Measurements from ENCODE around the gene NUDT22. TPM values are rescaled to one million over a fixed set of nuclear protein-coding genes. Genes with fewer than 3 reads are reported as not detected.

The NUDT22 gene
- total RNA-seq, 2 donors from 2014 or later = 78.6 to 92.9 TPM

GRCh38 chr11:64210301-64211020, 15.6 kb upstream of the NUDT22 start:
- H3K36me3 Mint-ChIP-seq (ENCODE audit: insufficient read depth in 2 of 2) = peaks cover 10 to 33% of the 10 kb centered on the region in 2 donors
- no peak for ATAC-seq (replicated peaks in 1 of 2)
- H3K4me3 Mint-ChIP-seq = no peak overlapping the region
- peak overlapping the region; percentile 17 for H3K27ac Mint-ChIP-seq
- no peak for DNase-seq
- H3K9me3 Mint-ChIP-seq = no peaks in the 10 kb centered on the region
- H3K27me3 Mint-ChIP-seq (ENCODE audit: low read depth) = no peaks in the 10 kb centered on the region
- H3K4me1 Mint-ChIP-seq (ENCODE audit: low read depth) = peaks cover 65% of the 10 kb centered on the region

GRCh38 chr11:64211181-64211872, 14.7 kb upstream of the NUDT22 start:
- DNase-seq (no peak), ATAC-seq (replicated peaks in 1 of 2) (no peak)
- Mint-ChIP-seq H3K4me3 (no peak overlapping the region), H3K27me3 (ENCODE audit: low read depth) (no peaks in the 10 kb centered on the region), H3K36me3 (ENCODE audit: insufficient read depth in 2 of 2) (peaks cover 10 to 33% of the 10 kb centered on the region in 2 donors), H3K9me3 (no peaks in the 10 kb centered on the region), H3K27ac (peak overlapping the region; percentile 34), H3K4me1 (ENCODE audit: low read depth) (peaks cover 57% of the 10 kb centered on the region)

GRCh38 chr11:64216879-64217278, 9.2 kb upstream of the NUDT22 start:
- Mint-ChIP-seq H3K27me3 (ENCODE audit: low read depth) (no peaks in the 10 kb centered on the region), H3K36me3 (ENCODE audit: insufficient read depth in 2 of 2) (peaks cover 8 to 31% of the 10 kb centered on the region in 2 donors), H3K27ac (peak overlapping the region; percentile 28), H3K4me1 (ENCODE audit: low read depth) (peaks cover 29% of the 10 kb centered on the region), H3K9me3 (no peaks in the 10 kb centered on the region), H3K4me3 (no peak overlapping the region)
- ATAC-seq (replicated peaks in 1 of 2) (no peak), DNase-seq (no peak)

- H3K27ac Mint-ChIP-seq = peak overlapping the region; percentile 7
- no peaks in the 10 kb centered on the region for H3K9me3 Mint-ChIP-seq
- H3K4me3 Mint-ChIP-seq = no peak overlapping the region
- DNase-seq (no peak), ATAC-seq (replicated peaks in 1 of 2) (no peak)
- no peaks in the 10 kb centered on the region for H3K27me3 Mint-ChIP-seq (ENCODE audit: low read depth)
- peaks cover 6 to 24% of the 10 kb centered on the region in 2 donors for H3K36me3 Mint-ChIP-seq (ENCODE audit: insufficient read depth in 2 of 2)
- H3K4me1 Mint-ChIP-seq (ENCODE audit: low read depth) = peaks cover 15% of the 10 kb centered on the region
These were observed 7.3 kb upstream of the NUDT22 start for GRCh38 chr11:64218628-64219353.

- Mint-ChIP-seq H3K4me3 (no peak overlapping the region), H3K4me1 (ENCODE audit: low read depth) (peaks cover 10% of the 10 kb centered on the region), H3K9me3 (no peaks in the 10 kb centered on the region), H3K27me3 (ENCODE audit: low read depth) (no peaks in the 10 kb centered on the region), H3K27ac (no peak overlapping the region), H3K36me3 (ENCODE audit: insufficient read depth in 2 of 2) (peaks cover 5 to 22% of the 10 kb centered on the region in 2 donors)
- DNase-seq (no peak), ATAC-seq (replicated peaks in 1 of 2) (no peak)
These were observed 6.8 kb upstream of the NUDT22 start for GRCh38 chr11:64219354-64219684.

GRCh38 chr11:64219755-64220154, 6.3 kb upstream of the NUDT22 start:
- Mint-ChIP-seq H3K9me3 (no peaks in the 10 kb centered on the region), H3K4me1 (ENCODE audit: low read depth) (peaks cover 7% of the 10 kb centered on the region), H3K4me3 (no peak overlapping the region), H3K27me3 (ENCODE audit: low read depth) (no peaks in the 10 kb centered on the region), H3K27ac (no peak overlapping the region), H3K36me3 (ENCODE audit: insufficient read depth in 2 of 2) (peaks cover 5 to 18% of the 10 kb centered on the region in 2 donors)
- DNase-seq (no peak), ATAC-seq (replicated peaks in 1 of 2) (peak in 1 of 2 donors; percentile 9)

- Mint-ChIP-seq H3K27ac (no peak overlapping the region), H3K4me3 (no peak overlapping the region), H3K27me3 (ENCODE audit: low read depth) (no peaks in the 10 kb centered on the region), H3K4me1 (ENCODE audit: low read depth) (peaks cover 7% of the 10 kb centered on the region), H3K36me3 (ENCODE audit: insufficient read depth in 2 of 2) (peaks cover 5 to 14% of the 10 kb centered on the region in 2 donors), H3K9me3 (no peaks in the 10 kb centered on the region)
- DNase-seq = no peak
- ATAC-seq (replicated peaks in 1 of 2) = no peak
These were observed 5.8 kb upstream of the NUDT22 start for GRCh38 chr11:64220271-64220670.

GRCh38 chr11:64220798-64221197, 5.3 kb upstream of the NUDT22 start:
- H3K9me3 Mint-ChIP-seq = no peaks in the 10 kb centered on the region

GRCh38 chr11:64222651-64223000, 3.4 kb upstream of the NUDT22 start:
- no peaks in the 10 kb centered on the region for H3K9me3 Mint-ChIP-seq

More at GRCh38 chr11:64220798-64221197, 5.3 kb upstream of the NUDT22 start:
- Mint-ChIP-seq H3K27me3 (ENCODE audit: low read depth) (no peaks in the 10 kb centered on the region), H3K36me3 (ENCODE audit: insufficient read depth in 2 of 2) (peaks cover 5 to 14% of the 10 kb centered on the region in 2 donors), H3K27ac (no peak overlapping the region), H3K4me3 (no peak overlapping the region), H3K4me1 (ENCODE audit: low read depth) (peaks cover 7% of the 10 kb centered on the region)
- ATAC-seq (replicated peaks in 1 of 2) (no peak), DNase-seq (no peak)

GRCh38 chr11:64223001-64223651, 2.9 kb upstream of the NUDT22 start:
- H3K27me3 Mint-ChIP-seq (ENCODE audit: low read depth) = no peaks in the 10 kb centered on the region
- peaks cover 3 to 10% of the 10 kb centered on the region in 2 donors for H3K36me3 Mint-ChIP-seq (ENCODE audit: insufficient read depth in 2 of 2)
- ATAC-seq (replicated peaks in 1 of 2) = no peak
- no peak overlapping the region for H3K4me3 Mint-ChIP-seq
- peaks cover 21% of the 10 kb centered on the region for H3K4me1 Mint-ChIP-seq (ENCODE audit: low read depth)
- H3K9me3 Mint-ChIP-seq = no peaks in the 10 kb centered on the region
- DNase-seq = no peak
- no peak overlapping the region for H3K27ac Mint-ChIP-seq

More at GRCh38 chr11:64222651-64223000, 3.4 kb upstream of the NUDT22 start:
- DNase-seq (no peak), ATAC-seq (replicated peaks in 1 of 2) (no peak)
- Mint-ChIP-seq H3K27ac (no peak overlapping the region), H3K27me3 (ENCODE audit: low read depth) (no peaks in the 10 kb centered on the region), H3K36me3 (ENCODE audit: insufficient read depth in 2 of 2) (peaks cover 3 to 10% of the 10 kb centered on the region in 2 donors), H3K4me1 (ENCODE audit: low read depth) (peaks cover 16% of the 10 kb centered on the region), H3K4me3 (no peak overlapping the region)

GRCh38 chr11:64224151-64224890, 1.8 kb upstream of the NUDT22 start:
- H3K27ac Mint-ChIP-seq = no peak overlapping the region
- peaks cover 0 to 1% of the 10 kb centered on the region in 2 donors for H3K36me3 Mint-ChIP-seq (ENCODE audit: insufficient read depth in 2 of 2)
- H3K4me1 Mint-ChIP-seq (ENCODE audit: low read depth) = peaks cover 32% of the 10 kb centered on the region
- H3K27me3 Mint-ChIP-seq (ENCODE audit: low read depth) = no peaks in the 10 kb centered on the region
- no peaks in the 10 kb centered on the region for H3K9me3 Mint-ChIP-seq
- no peak for DNase-seq
- peak overlapping the region; percentile 89 to 92 for H3K4me3 Mint-ChIP-seq
- ATAC-seq (replicated peaks in 1 of 2) = no peak

GRCh38 chr11:64224891-64225607, 1.0 kb upstream of the NUDT22 start:
- Mint-ChIP-seq H3K27me3 (ENCODE audit: low read depth) (no peaks in the 10 kb centered on the region), H3K4me3 (peak overlapping the region; percentile 89 to 92), H3K9me3 (no peaks in the 10 kb centered on the region), H3K36me3 (ENCODE audit: insufficient read depth in 2 of 2) (peaks cover 0 to 1% of the 10 kb centered on the region in 2 donors), H3K27ac (peak overlapping the region; percentile 34), H3K4me1 (ENCODE audit: low read depth) (peaks cover 39% of the 10 kb centered on the region)
- no peak for ATAC-seq (replicated peaks in 1 of 2)
- no peak for DNase-seq
